ENCODE data around the gene MAOA.

Gene MAOA

GRCh38 chrX:43706786-43707370 is 50.8 kb downstream of the MAOA start:
- Histone ChIP-seq H3K79me2 (ENCODE audit: insufficient read depth, low read length) (no peaks in the 10 kb centered on the region), H3K9me2 (replicated peaks; ENCODE audit: insufficient read depth, low read length) (no peaks in the 10 kb centered on the region)

GRCh38 chrX:43707812-43708548 is 51.9 kb downstream of the MAOA start:
- no peak for TF ChIP-seq EZH2phosphoT487 (conservative IDR thresholded peaks at IDR 0.05; ENCODE audit: low read length)
- TF ChIP-seq CTCF (IDR thresholded peaks at IDR 0.05; ENCODE audit: insufficient read depth, low read length, poor library complexity, severe bottlenecking): no peak
- no peak overlapping the region for H3K4me2 ChIP-seq (ENCODE audit: low read depth, low read length, poor library complexity, severe bottlenecking)
- no peaks in the 10 kb centered on the region for H3K27me3 ChIP-seq (ENCODE audit: low read length)
- H3K36me3 ChIP-seq (ENCODE audit: low read length): no peaks in the 10 kb centered on the region
- H3K27ac ChIP-seq (ENCODE audit: low read depth, low read length): no peak overlapping the region
- H4K20me1 ChIP-seq (ENCODE audit: low read depth, low read length): no peaks in the 10 kb centered on the region
- no peaks in the 10 kb centered on the region for H3K9me2 ChIP-seq (replicated peaks; ENCODE audit: insufficient read depth, low read length)
- H3K9ac ChIP-seq (ENCODE audit: low read length): no peak overlapping the region
- no peak overlapping the region for H3K4me3 ChIP-seq (ENCODE audit: insufficient read depth, low read length, poor library complexity, severe bottlenecking)
- H3K79me2 ChIP-seq (ENCODE audit: insufficient read depth, low read length): no peaks in the 10 kb centered on the region
- H2AFZ ChIP-seq (ENCODE audit: low read depth, low read length, severe bottlenecking): no peak overlapping the region
- no peaks in the 10 kb centered on the region for H3K9me3 ChIP-seq (ENCODE audit: insufficient read depth, low read length)
- H3F3A ChIP-seq (ENCODE audit: insufficient read depth): no peaks in the 10 kb centered on the region

More at GRCh38 chrX:43706786-43707370, 50.8 kb downstream of the MAOA start:
- TF ChIP-seq EZH2phosphoT487 (conservative IDR thresholded peaks at IDR 0.05; ENCODE audit: low read length) (no peak), CTCF (IDR thresholded peaks at IDR 0.05; ENCODE audit: insufficient read depth, low read length, poor library complexity, severe bottlenecking) (no peak)
- Histone ChIP-seq H3K36me3 (ENCODE audit: low read length) (no peaks in the 10 kb centered on the region), H3K4me2 (ENCODE audit: low read depth, low read length, poor library complexity, severe bottlenecking) (no peak overlapping the region), H3K9me3 (ENCODE audit: insufficient read depth, low read length) (no peaks in the 10 kb centered on the region), H3F3A (ENCODE audit: insufficient read depth) (no peaks in the 10 kb centered on the region), H3K27me3 (ENCODE audit: low read length) (no peaks in the 10 kb centered on the region), H2AFZ (ENCODE audit: low read depth, low read length, severe bottlenecking) (no peak overlapping the region), H4K20me1 (ENCODE audit: low read depth, low read length) (no peaks in the 10 kb centered on the region), H3K4me3 (ENCODE audit: insufficient read depth, low read length, poor library complexity, severe bottlenecking) (no peak overlapping the region), H3K9ac (ENCODE audit: low read length) (no peak overlapping the region), H3K27ac (ENCODE audit: low read depth, low read length) (no peak overlapping the region)

GRCh38 chrX:43716144-43716543 is 60.0 kb downstream of the MAOA start:
- H3K4me2 ChIP-seq (ENCODE audit: low read depth, low read length, poor library complexity, severe bottlenecking): no peak overlapping the region
- H3K36me3 ChIP-seq (ENCODE audit: low read length): no peaks in the 10 kb centered on the region
- no peaks in the 10 kb centered on the region for H3K9me3 ChIP-seq (ENCODE audit: insufficient read depth, low read length)
- H3K27ac ChIP-seq (ENCODE audit: low read depth, low read length): no peak overlapping the region
- H3K27me3 ChIP-seq (ENCODE audit: low read length): no peaks in the 10 kb centered on the region
- no peak overlapping the region for H2AFZ ChIP-seq (ENCODE audit: low read depth, low read length, severe bottlenecking)
- no peak overlapping the region for H3K9ac ChIP-seq (ENCODE audit: low read length)
- no peaks in the 10 kb centered on the region for H3F3A ChIP-seq (ENCODE audit: insufficient read depth)
- no peaks in the 10 kb centered on the region for H3K79me2 ChIP-seq (ENCODE audit: insufficient read depth, low read length)
- H3K4me3 ChIP-seq (ENCODE audit: insufficient read depth, low read length, poor library complexity, severe bottlenecking): no peak overlapping the region
- H3K9me2 ChIP-seq (replicated peaks; ENCODE audit: insufficient read depth, low read length): no peaks in the 10 kb centered on the region
- TF ChIP-seq EZH2phosphoT487 (conservative IDR thresholded peaks at IDR 0.05; ENCODE audit: low read length) (no peak), CTCF (IDR thresholded peaks at IDR 0.05; ENCODE audit: insufficient read depth, low read length, poor library complexity, severe bottlenecking) (no peak)
- no peaks in the 10 kb centered on the region for H4K20me1 ChIP-seq (ENCODE audit: low read depth, low read length)
